DOHH2 (cell line): ENCODE data around the gene ATP5F1B.
"Not testable (repeated sequence)": the region's sequence is repeated elsewhere in the genome, so short reads cannot be mapped to it uniquely, and the experiment has no call there.

ENCODE experiments used
- CTCF ChIP-seq: fragments of 200-600 bp; sonication (generic); IDR thresholded peaks from one replicate; pipeline ENCODE4 v1.5.1; 2014; ENCODE audit warnings: antibody characterized with exemption, mild to moderate bottlenecking, low read depth, low read length; ENCODE audit not compliant: poor library complexity, severe bottlenecking
- EZH2phosphoT487 ChIP-seq: fragments of 200-600 bp; sonication (generic); IDR thresholded peaks from 2 replicates; pipeline ENCODE4 v1.6.1; 2017; ENCODE audit warnings: borderline replicate concordance, mild to moderate bottlenecking, antibody characterized with exemption, low read length, moderate library complexity, mixed read lengths

GRCh38 chr12:56653781-56654180, 8.0 kb upstream of the ATP5F1B start:
- TF ChIP-seq CTCF, EZH2phosphoT487: not testable (repeated sequence)
